ENCODE data around the gene GAPT.

GAPT gene

DNA sequence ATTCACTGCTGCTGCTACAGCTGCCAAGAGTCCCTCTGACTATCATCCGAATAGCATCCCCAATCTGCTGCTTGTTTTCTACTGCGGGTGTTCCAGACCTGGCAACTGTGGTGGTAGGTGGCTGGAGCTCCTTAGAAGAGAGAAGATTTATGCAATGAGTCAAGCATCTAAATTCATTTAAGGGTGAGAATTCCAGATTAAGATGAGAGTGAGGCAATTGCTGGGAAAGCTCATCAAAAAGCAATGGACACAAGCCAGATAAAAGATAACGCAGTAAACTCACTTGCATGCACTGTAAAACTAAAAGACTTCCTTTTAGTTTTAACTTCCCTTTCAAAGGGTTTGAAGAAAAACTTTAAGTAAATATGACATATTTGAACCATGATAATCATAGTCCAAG, 35.2 kb upstream of the GAPT start:
- H3K4me1 ChIP-seq (ENCODE audit: control insufficient read depth, insufficient read depth, low read length): peaks cover 2% of the 10 kb centered on the region
- H3K4me3 ChIP-seq (ENCODE audit: low read length): peak overlapping the region; percentile 28
- H3K36me3 ChIP-seq (ENCODE audit: control insufficient read depth, insufficient read depth, low read length): peaks cover 6% of the 10 kb centered on the region
- no peak overlapping the region for H3K27ac ChIP-seq (ENCODE audit: low read depth, low read length)
- no peaks in the 10 kb centered on the region for H3K27me3 ChIP-seq (ENCODE audit: control insufficient read depth, insufficient read depth, low read length)
- H3K9ac ChIP-seq (ENCODE audit: low read length): no peak overlapping the region

DNA sequence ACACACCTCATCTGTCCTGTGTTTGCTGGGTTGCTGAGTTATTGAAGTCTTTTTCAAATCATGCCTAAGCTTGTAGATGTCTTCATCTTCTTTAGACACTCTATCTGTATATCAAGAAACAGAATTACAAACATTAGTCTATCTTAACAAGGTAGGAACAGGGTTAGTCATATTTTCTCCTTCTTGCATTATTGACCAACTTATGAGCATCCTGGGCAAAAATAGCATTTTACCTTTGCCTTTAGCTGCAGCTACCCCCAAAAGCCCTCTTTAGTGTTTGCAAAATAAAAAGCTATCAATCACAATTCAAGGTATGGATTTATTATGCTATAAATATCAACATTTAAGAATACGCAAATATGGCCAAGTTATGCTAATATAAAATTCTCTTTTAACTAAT, 34.7 kb upstream of the GAPT start:
- Histone ChIP-seq H3K27ac (ENCODE audit: low read depth, low read length) (no peak overlapping the region), H3K27me3 (ENCODE audit: control insufficient read depth, insufficient read depth, low read length) (no peaks in the 10 kb centered on the region), H3K4me1 (ENCODE audit: control insufficient read depth, insufficient read depth, low read length) (peaks cover 2% of the 10 kb centered on the region), H3K9ac (ENCODE audit: low read length) (no peak overlapping the region), H3K4me3 (ENCODE audit: low read length) (peak overlapping the region; percentile 28), H3K36me3 (ENCODE audit: control insufficient read depth, insufficient read depth, low read length) (peaks cover 6% of the 10 kb centered on the region)

- H3K36me3 ChIP-seq (ENCODE audit: control insufficient read depth, insufficient read depth, low read length): peaks cover 6% of the 10 kb centered on the region
- peaks cover 2% of the 10 kb centered on the region for H3K4me1 ChIP-seq (ENCODE audit: control insufficient read depth, insufficient read depth, low read length)
- no peak overlapping the region for H3K27ac ChIP-seq (ENCODE audit: low read depth, low read length)
- H3K4me3 ChIP-seq (ENCODE audit: low read length): peak overlapping the region; percentile 24
- H3K9ac ChIP-seq (ENCODE audit: low read length): no peak overlapping the region
- no peaks in the 10 kb centered on the region for H3K27me3 ChIP-seq (ENCODE audit: control insufficient read depth, insufficient read depth, low read length)
Observed at GRCh38 chr5:58457050-58457449, 34.2 kb upstream of the GAPT start.

DNA sequence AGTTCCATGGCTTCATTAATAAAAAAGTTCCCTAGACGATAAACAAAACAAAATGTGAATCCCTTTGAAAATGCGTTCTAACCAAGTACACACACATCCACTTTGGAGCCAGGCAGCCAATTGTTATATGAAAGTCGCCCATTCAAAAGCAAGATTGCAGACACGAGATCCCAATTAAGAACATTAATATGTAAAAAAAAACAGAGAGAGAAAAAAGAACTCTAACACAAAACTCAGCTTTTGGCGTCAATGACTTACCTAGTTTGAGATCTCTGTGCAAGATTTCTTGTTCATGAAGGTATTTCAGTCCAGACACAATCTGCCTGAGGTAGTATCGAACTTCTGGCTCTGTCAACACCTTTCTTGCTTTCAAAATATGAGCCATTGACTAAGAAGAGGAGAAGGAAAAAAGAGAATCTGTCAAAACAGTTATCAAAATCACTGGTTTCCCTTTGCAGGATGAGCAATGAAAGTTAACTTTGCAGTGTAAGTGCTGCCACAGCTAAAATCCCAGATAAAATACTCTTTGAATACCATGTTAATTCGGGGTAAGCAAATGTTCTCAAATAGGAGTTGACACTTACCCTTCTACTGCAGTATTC, 33.0 kb upstream of the GAPT start:
- Histone ChIP-seq H3K27ac (ENCODE audit: low read depth, low read length) (no peak overlapping the region), H3K36me3 (ENCODE audit: control insufficient read depth, insufficient read depth, low read length) (peaks cover 6% of the 10 kb centered on the region), H3K4me3 (ENCODE audit: low read length) (peak overlapping the region; percentile 80), H3K9ac (ENCODE audit: low read length) (no peak overlapping the region), H3K27me3 (ENCODE audit: control insufficient read depth, insufficient read depth, low read length) (no peaks in the 10 kb centered on the region), H3K4me1 (ENCODE audit: control insufficient read depth, insufficient read depth, low read length) (peaks cover 2% of the 10 kb centered on the region)

GRCh38 chr5:58458743-58459145, 32.5 kb upstream of the GAPT start:
- no peaks in the 10 kb centered on the region for H3K27me3 ChIP-seq (ENCODE audit: control insufficient read depth, insufficient read depth, low read length)
- H3K9ac ChIP-seq (ENCODE audit: low read length): no peak overlapping the region
- H3K36me3 ChIP-seq (ENCODE audit: control insufficient read depth, insufficient read depth, low read length): peaks cover 6% of the 10 kb centered on the region
- H3K4me3 ChIP-seq (ENCODE audit: low read length): peak overlapping the region; percentile 80
- H3K27ac ChIP-seq (ENCODE audit: low read depth, low read length): no peak overlapping the region
- peaks cover 2% of the 10 kb centered on the region for H3K4me1 ChIP-seq (ENCODE audit: control insufficient read depth, insufficient read depth, low read length)

- no peaks in the 10 kb centered on the region for H3K27me3 ChIP-seq (ENCODE audit: control insufficient read depth, insufficient read depth, low read length)
- H3K4me1 ChIP-seq (ENCODE audit: control insufficient read depth, insufficient read depth, low read length): peaks cover 2% of the 10 kb centered on the region
- peak overlapping the region; percentile 80 for H3K4me3 ChIP-seq (ENCODE audit: low read length)
- peak overlapping the region; percentile 82 for H3K27ac ChIP-seq (ENCODE audit: low read depth, low read length)
- peak overlapping the region; percentile 45 for H3K9ac ChIP-seq (ENCODE audit: low read length)
- peaks cover 6% of the 10 kb centered on the region for H3K36me3 ChIP-seq (ENCODE audit: control insufficient read depth, insufficient read depth, low read length)
Observed at GRCh38 chr5:58459146-58460001, 31.9 kb upstream of the GAPT start.

DNA sequence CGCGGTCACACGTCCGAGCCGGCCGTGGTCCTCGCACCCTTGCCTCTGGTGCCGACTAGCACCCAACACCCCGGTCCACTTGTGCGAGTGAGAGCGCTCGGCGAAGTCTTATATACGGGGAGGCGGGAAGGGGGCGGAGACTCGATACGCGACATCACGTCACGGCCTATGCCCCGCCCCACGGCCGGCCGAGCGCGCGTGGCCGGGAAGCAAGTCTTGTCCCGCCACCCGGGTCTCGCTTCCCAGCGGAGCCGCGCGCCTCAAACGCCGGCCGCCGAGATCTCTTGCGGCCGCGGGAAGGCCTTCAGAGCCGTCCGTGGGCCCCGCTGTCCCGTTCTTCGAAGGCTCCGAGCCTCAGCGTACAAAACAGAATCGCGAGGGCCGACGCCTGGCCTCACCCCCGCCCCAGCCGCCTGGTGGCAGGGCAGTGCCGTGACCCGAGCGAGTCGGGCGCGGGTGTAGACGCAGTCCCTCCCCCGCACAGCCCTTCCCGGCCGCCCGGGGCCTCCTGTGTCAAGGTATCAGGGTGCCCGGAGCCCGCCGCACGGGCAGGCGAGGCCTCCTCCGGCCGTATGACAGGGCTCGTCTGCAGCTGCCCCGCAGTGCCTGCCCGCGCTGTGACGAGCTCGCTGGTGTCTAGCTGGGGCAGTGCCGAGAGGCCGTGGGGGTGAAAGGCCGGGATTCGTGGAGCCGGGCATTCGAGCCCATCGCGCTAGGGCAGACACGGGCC, 31.1 kb upstream of the GAPT start, which contains the start of gene PLK2:
Gene PLK2 (minus strand): TSS at position 85 of the 730 bp plus-strand sequence. CDS start 127 bp downstream, outside the sequence.
- Histone ChIP-seq H3K4me1 (ENCODE audit: control insufficient read depth, insufficient read depth, low read length) (peaks cover 2% of the 10 kb centered on the region), H3K36me3 (ENCODE audit: control insufficient read depth, insufficient read depth, low read length) (peaks cover 2% of the 10 kb centered on the region), H3K9ac (ENCODE audit: low read length) (peak within 1 kb of the TSS; percentile 45), H3K27ac (ENCODE audit: low read depth, low read length) (peak within 1 kb of the TSS; percentile 82), H3K4me3 (ENCODE audit: low read length) (peak within 1 kb of the TSS; percentile 80), H3K27me3 (ENCODE audit: control insufficient read depth, insufficient read depth, low read length) (no peaks in the 10 kb centered on the region)

DNA sequence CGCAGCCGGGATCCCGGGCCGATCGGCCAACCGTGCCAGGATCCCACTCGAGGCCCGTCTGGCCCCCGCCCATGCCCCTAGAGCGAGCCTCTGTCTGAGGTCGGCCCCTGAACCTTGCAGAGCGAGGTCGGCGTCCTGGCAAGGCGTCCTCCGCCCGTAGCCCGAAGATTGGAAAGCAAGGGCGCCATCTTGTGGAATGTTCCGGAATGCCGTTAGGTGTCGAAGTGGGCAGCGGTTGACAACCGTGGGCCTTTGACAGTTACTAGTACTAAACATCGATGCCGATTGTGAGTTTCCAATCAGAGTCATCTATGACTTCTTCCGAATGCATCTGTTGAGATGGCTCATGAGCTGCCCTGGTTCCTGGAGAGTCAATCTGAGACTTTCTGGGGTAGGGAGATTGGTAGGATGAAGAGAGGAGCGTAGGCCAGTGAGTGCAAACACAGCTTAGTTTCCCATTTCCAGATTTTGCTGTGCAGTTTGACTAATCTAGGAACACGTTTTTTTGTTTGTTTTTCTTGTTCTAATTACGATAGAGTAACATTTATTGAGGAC, 30.4 kb upstream of the GAPT start:
- Histone ChIP-seq H3K4me3 (ENCODE audit: low read length) (peak overlapping the region; percentile 80), H3K9ac (ENCODE audit: low read length) (peak overlapping the region; percentile 32), H3K4me1 (ENCODE audit: control insufficient read depth, insufficient read depth, low read length) (peaks cover 2% of the 10 kb centered on the region), H3K36me3 (ENCODE audit: control insufficient read depth, insufficient read depth, low read length) (no peaks in the 10 kb centered on the region), H3K27me3 (ENCODE audit: control insufficient read depth, insufficient read depth, low read length) (no peaks in the 10 kb centered on the region), H3K27ac (ENCODE audit: low read depth, low read length) (peak overlapping the region; percentile 82)

GRCh38 chr5:58462154-58462553, 29.1 kb upstream of the GAPT start:
- no peak overlapping the region for H3K27ac ChIP-seq (ENCODE audit: low read depth, low read length)

GRCh38 chr5:58462623-58463230, 28.5 kb upstream of the GAPT start:
- H3K9ac ChIP-seq (ENCODE audit: low read length): no peak overlapping the region
- H3K4me3 ChIP-seq (ENCODE audit: low read length): no peak overlapping the region
- H3K4me1 ChIP-seq (ENCODE audit: control insufficient read depth, insufficient read depth, low read length): peaks cover 2% of the 10 kb centered on the region
- no peaks in the 10 kb centered on the region for H3K36me3 ChIP-seq (ENCODE audit: control insufficient read depth, insufficient read depth, low read length)
- no peaks in the 10 kb centered on the region for H3K27me3 ChIP-seq (ENCODE audit: control insufficient read depth, insufficient read depth, low read length)
- H3K27ac ChIP-seq (ENCODE audit: low read depth, low read length): no peak overlapping the region

More at GRCh38 chr5:58462154-58462553, 29.1 kb upstream of the GAPT start:
- H3K27me3 ChIP-seq (ENCODE audit: control insufficient read depth, insufficient read depth, low read length): no peaks in the 10 kb centered on the region
- no peak overlapping the region for H3K9ac ChIP-seq (ENCODE audit: low read length)
- H3K4me3 ChIP-seq (ENCODE audit: low read length): no peak overlapping the region
- no peaks in the 10 kb centered on the region for H3K36me3 ChIP-seq (ENCODE audit: control insufficient read depth, insufficient read depth, low read length)
- H3K4me1 ChIP-seq (ENCODE audit: control insufficient read depth, insufficient read depth, low read length): peaks cover 2% of the 10 kb centered on the region

DNA sequence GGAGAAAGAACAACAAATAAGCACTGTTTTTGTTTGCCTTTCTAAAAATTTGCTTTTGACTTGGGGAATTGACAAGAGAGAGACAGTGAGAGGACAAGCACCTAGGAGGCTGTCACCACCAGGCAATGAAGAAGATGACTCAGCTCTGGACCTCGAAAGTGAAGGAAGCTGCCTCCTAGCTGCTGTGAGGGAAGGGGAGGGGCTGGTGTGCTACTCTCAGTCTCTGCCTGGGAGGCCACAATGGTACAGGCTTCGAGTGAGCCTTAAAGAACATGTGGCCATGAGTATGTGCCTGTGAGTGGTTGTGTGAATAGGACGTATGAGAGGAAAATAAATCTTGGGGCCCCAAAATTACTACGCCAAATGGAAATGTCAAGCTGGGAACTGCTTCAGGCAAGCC, 24.3 kb upstream of the GAPT start:
- Histone ChIP-seq H3K27ac (ENCODE audit: low read depth, low read length) (no peak overlapping the region), H3K9ac (ENCODE audit: low read length) (no peak overlapping the region), H3K36me3 (ENCODE audit: control insufficient read depth, insufficient read depth, low read length) (no peaks in the 10 kb centered on the region), H3K4me1 (ENCODE audit: control insufficient read depth, insufficient read depth, low read length) (no peaks in the 10 kb centered on the region), H3K27me3 (ENCODE audit: control insufficient read depth, insufficient read depth, low read length) (no peaks in the 10 kb centered on the region), H3K4me3 (ENCODE audit: low read length) (no peak overlapping the region)

- no peak overlapping the region for H3K27ac ChIP-seq (ENCODE audit: low read depth, low read length)
- no peaks in the 10 kb centered on the region for H3K27me3 ChIP-seq (ENCODE audit: control insufficient read depth, insufficient read depth, low read length)
- no peak overlapping the region for H3K9ac ChIP-seq (ENCODE audit: low read length)
- H3K4me3 ChIP-seq (ENCODE audit: low read length): no peak overlapping the region
- no peaks in the 10 kb centered on the region for H3K36me3 ChIP-seq (ENCODE audit: control insufficient read depth, insufficient read depth, low read length)
- H3K4me1 ChIP-seq (ENCODE audit: control insufficient read depth, insufficient read depth, low read length): no peaks in the 10 kb centered on the region
Observed at GRCh38 chr5:58469896-58470295, 21.3 kb upstream of the GAPT start.

All from rectal smooth muscle tissue (tissue), 1 donor.